ENCODE data around the gene SETBP1. TPM values are rescaled to one million over a fixed set of nuclear protein-coding genes. Genes with fewer than 3 reads are reported as not detected.

SETBP1 gene
- total RNA-seq, 4 donors from 2014 or later = 14.5 to 34.2 (median 19.3) TPM

DNA sequence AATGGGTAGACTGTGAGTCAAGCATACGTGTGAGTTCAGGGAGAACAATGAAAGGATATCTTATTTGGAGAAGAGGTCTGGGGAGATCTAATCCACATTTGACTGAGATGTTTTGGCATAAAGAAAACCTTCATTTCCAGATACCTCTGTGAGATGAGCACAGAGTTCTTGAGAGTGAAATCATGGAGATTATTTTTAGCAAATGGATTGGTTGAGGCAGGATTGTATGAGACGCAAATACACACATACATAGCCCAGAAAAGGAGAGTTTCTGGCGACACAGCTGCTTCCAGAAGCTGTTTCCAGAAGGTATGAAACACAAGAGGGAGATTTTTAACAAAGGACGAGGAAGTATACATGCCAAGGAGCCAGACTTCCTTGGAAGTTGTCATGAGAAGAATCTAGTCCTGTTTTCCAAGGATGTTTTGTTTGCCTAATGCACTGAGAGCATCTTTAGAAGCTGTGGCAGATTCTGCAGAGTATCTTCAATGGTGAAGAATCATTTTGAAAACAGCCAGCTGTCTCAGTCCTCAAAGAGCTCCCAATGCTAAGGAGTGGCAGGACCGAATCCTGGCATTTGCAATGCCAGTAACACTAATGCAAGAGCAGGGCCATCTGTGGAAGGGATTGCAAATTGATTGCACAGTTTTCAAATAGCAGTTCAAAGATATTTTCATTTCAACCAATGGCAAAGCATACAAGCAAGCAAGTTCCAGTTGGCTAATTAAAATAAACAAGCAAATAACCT is 177.2 kb downstream of the SETBP1 start:
- DNase-seq (ENCODE audit: low spot score) (no peak), ATAC-seq (ENCODE audit: low FRiP score) (no peak)
- TF ChIP-seq, protein P1, sequence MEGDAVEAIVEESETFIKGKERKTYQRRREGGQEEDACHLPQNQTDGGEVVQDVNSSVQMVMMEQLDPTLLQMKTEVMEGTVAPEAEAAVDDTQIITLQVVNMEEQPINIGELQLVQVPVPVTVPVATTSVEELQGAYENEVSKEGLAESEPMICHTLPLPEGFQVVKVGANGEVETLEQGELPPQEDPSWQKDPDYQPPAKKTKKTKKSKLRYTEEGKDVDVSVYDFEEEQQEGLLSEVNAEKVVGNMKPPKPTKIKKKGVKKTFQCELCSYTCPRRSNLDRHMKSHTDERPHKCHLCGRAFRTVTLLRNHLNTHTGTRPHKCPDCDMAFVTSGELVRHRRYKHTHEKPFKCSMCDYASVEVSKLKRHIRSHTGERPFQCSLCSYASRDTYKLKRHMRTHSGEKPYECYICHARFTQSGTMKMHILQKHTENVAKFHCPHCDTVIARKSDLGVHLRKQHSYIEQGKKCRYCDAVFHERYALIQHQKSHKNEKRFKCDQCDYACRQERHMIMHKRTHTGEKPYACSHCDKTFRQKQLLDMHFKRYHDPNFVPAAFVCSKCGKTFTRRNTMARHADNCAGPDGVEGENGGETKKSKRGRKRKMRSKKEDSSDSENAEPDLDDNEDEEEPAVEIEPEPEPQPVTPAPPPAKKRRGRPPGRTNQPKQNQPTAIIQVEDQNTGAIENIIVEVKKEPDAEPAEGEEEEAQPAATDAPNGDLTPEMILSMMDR (IDR thresholded peaks at IDR 0.05) = no peak

GRCh38 chr18:44859263-44859662 is 178.6 kb downstream of the SETBP1 start:
- peak; percentile 34 for ATAC-seq (ENCODE audit: low FRiP score)
- TF ChIP-seq, protein P1 (IDR thresholded peaks at IDR 0.05) = no peak
- DNase-seq (ENCODE audit: low spot score) = no peak

DNA sequence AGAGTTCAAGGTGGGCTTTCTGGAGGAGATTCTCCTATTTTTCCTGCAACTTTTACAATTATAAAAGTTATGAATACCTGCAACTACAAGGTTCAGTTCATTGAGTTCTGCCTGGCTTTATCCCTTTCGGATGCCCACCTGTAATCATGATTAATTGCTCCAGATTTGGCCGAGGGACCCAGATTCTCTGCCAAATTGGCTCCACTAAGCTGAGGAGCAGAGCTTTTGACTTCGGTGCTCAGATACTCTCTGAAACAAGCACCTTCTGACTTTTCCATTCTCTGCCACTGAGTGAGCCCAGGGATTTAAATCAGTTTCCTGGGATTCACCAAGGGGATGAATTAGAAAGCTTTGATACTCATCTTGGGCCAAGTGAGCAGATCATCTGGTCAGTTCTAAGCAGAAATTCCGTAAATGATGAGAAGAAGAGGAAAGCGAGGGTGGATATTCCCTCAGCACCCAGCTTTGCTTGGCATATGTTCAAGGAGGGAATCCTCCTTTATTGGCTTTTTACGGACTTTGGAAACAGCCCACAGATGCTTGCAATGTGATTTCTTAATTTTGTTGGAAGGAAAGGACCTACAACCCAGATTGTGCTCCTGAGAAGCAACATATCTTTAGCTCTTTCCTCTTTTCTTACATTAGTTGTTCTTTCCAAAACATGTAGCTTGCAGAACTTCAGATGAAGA is 179.2 kb downstream of the SETBP1 start:
- ATAC-seq (ENCODE audit: low FRiP score) (peak; percentile 61), DNase-seq (ENCODE audit: low spot score) (no peak)
- TF ChIP-seq, protein P1 (IDR thresholded peaks at IDR 0.05) = no peak

- ATAC-seq (ENCODE audit: low FRiP score) = no peak
- TF ChIP-seq, protein P1 (IDR thresholded peaks at IDR 0.05) = no peak
- DNase-seq (ENCODE audit: low spot score) = no peak
Measured at GRCh38 chr18:44862112-44862511, 181.4 kb downstream of the SETBP1 start.

- no peak for DNase-seq (ENCODE audit: low spot score)
- ATAC-seq (ENCODE audit: low FRiP score) = no peak
- TF ChIP-seq, protein P1 (IDR thresholded peaks at IDR 0.05) = no peak
Measured at GRCh38 chr18:44866103-44866502, 185.4 kb downstream of the SETBP1 start.

GRCh38 chr18:44869533-44869932 is 188.8 kb downstream of the SETBP1 start:
- TF ChIP-seq, protein P1 (IDR thresholded peaks at IDR 0.05) = no peak
- DNase-seq (ENCODE audit: low spot score) (no peak), ATAC-seq (ENCODE audit: low FRiP score) (no peak)

Data from omental fat pad (tissue), 4 donors.